Measurements from ENCODE around the gene ATG9B. TPM values are rescaled to one million over a fixed set of nuclear protein-coding genes. Genes with fewer than 3 reads are reported as not detected.
A peak's percentile ranks its signal among the peaks of the same experiment; 100 is the strongest.

ATG9B gene
- total RNA-seq, 4 donors from 2014 or later = 47.6 to 125 (median 59.8) TPM

- H3K4me3 ChIP-seq (ENCODE audit: low read depth, poor library complexity, severe bottlenecking) = no peak overlapping the region
Measured at GRCh38 chr7:150992833-150993302, 31.4 kb downstream of the ATG9B start.

GRCh38 chr7:150992051-150992640 lies 32.1 kb downstream of the ATG9B start:
- no peak for TF ChIP-seq CTCF (IDR thresholded peaks at IDR 0.05)
- TF ChIP-seq POLR2A (IDR thresholded peaks at IDR 0.05) = no peak
- 78 to 82% methylated on average over 6 of the region's 6 CpGs for WGBS, 2 donors
- DNase-seq (ENCODE audit: low spot score in 2 of 2) = no peak
- H3K4me3 ChIP-seq (ENCODE audit: low read depth, poor library complexity, severe bottlenecking) = no peak overlapping the region
- intact Hi-C loops (cut with DNase I; ENCODE audit: low total_unique reads) = no loop called here

More at GRCh38 chr7:150992833-150993302, 31.4 kb downstream of the ATG9B start:
- intact Hi-C loops (cut with DNase I; ENCODE audit: low total_unique reads) = no loop called here
- DNase-seq (ENCODE audit: low spot score in 2 of 2) = no peak
- TF ChIP-seq CTCF (IDR thresholded peaks at IDR 0.05) = no peak
- TF ChIP-seq POLR2A (IDR thresholded peaks at IDR 0.05) = no peak
- WGBS, 2 donors = 20 to 48% methylated on average over 2 to 5 of the region's 5 CpGs

- DNase-seq (ENCODE audit: low spot score in 2 of 2) = no peak
- 80 to 86% methylated on average over 12 of the region's 12 CpGs for WGBS, 2 donors
- H3K4me3 ChIP-seq (ENCODE audit: low read depth, poor library complexity, severe bottlenecking) = no peak within 1 kb of the TSS
- intact Hi-C loops (cut with DNase I; ENCODE audit: low total_unique reads) = no loop called here
- TF ChIP-seq POLR2A (IDR thresholded peaks at IDR 0.05) (no peak), CTCF (IDR thresholded peaks at IDR 0.05) (no peak)
Measured at GRCh38 chr7:150990416-150991186, 33.7 kb downstream of the ATG9B start, which contains the start of gene NOS3. TSS of gene NOS3 (plus strand) at chr7:150991017. CDS start at chr7:150993804, 2,787 bp downstream.

- DNase-seq (ENCODE audit: low spot score in 2 of 2) = no peak
- no peak overlapping the region for H3K4me3 ChIP-seq (ENCODE audit: low read depth, poor library complexity, severe bottlenecking)
- TF ChIP-seq POLR2A (IDR thresholded peaks at IDR 0.05) (no peak), CTCF (IDR thresholded peaks at IDR 0.05) (no peak)
- intact Hi-C loops (cut with DNase I; ENCODE audit: low total_unique reads) = loop anchor here (10.0 kb wide), 1 partner anchor 85 kb away; no protein-coding TSS in a partner anchor
- 56 to 64% methylated on average over 7 of the region's 7 CpGs for WGBS, 2 donors
Measured at GRCh38 chr7:150989456-150989855, 34.8 kb downstream of the ATG9B start.

GRCh38 chr7:150988230-150989226 lies 35.8 kb downstream of the ATG9B start:
- peak in 1 of 2 donors; percentile 92 for DNase-seq (ENCODE audit: low spot score in 2 of 2)
- TF ChIP-seq POLR2A (IDR thresholded peaks at IDR 0.05) (no peak), CTCF (IDR thresholded peaks at IDR 0.05) (no peak)
- no peak overlapping the region for H3K4me3 ChIP-seq (ENCODE audit: low read depth, poor library complexity, severe bottlenecking)
- intact Hi-C loops (cut with DNase I; ENCODE audit: low total_unique reads) = loop anchor here (10.0 kb wide), 1 partner anchor 84 kb away; no protein-coding TSS in a partner anchor
- WGBS, 2 donors = 13 to 16% methylated on average over 23 to 30 of the region's 31 CpGs
